GM18519 (cell line): ENCODE results near the gene EXTL1.

Experiments used
- ATAC-seq: cut with Tn5 transposase; IDR thresholded peaks from one replicate; pipeline ENCODE4 v1.9.1; 2021; ENCODE audit warnings: mild to moderate bottlenecking, moderate library complexity; ENCODE audit not compliant: unreplicated experiment, low FRiP score

Gene EXTL1

GRCh38 chr1:26037904-26038303 lies 16.3 kb downstream of the EXTL1 start:
- ATAC-seq: no peak

GRCh38 chr1:26038477-26038876 lies 16.9 kb downstream of the EXTL1 start:
- no peak for ATAC-seq

- no peak for ATAC-seq
Measured at GRCh38 chr1:26038904-26039303, 17.3 kb downstream of the EXTL1 start.

GRCh38 chr1:26041401-26041800 lies 19.8 kb downstream of the EXTL1 start:
- no peak for ATAC-seq

- ATAC-seq: no peak
Measured at GRCh38 chr1:26041978-26042377, 20.4 kb downstream of the EXTL1 start.

- no peak for ATAC-seq
Measured at GRCh38 chr1:26043765-26044164, 22.2 kb downstream of the EXTL1 start.

GRCh38 chr1:26044414-26044813 lies 22.8 kb downstream of the EXTL1 start:
- no peak for ATAC-seq

- ATAC-seq: no peak
Measured at GRCh38 chr1:26044971-26045721, 23.6 kb downstream of the EXTL1 start.

GRCh38 chr1:26045722-26046245 lies 24.2 kb downstream of the EXTL1 start, which contains the start of gene SLC30A2:
Gene SLC30A2, minus strand, starts transcription at chr1:26046118. Its CDS starts 222 bp downstream, at chr1:26045896.
- ATAC-seq: no peak

- no peak for ATAC-seq
Measured at GRCh38 chr1:26046246-26047095, 24.9 kb downstream of the EXTL1 start.

- ATAC-seq: no peak
Measured at GRCh38 chr1:26047278-26047874, 25.8 kb downstream of the EXTL1 start.

- no peak for ATAC-seq
Measured at GRCh38 chr1:26049531-26050247, 28.1 kb downstream of the EXTL1 start.

GRCh38 chr1:26050248-26050640 lies 28.7 kb downstream of the EXTL1 start:
- no peak for ATAC-seq

GRCh38 chr1:26053718-26054560 lies 32.4 kb downstream of the EXTL1 start:
- ATAC-seq: no peak

- ATAC-seq: no peak
Measured at GRCh38 chr1:26055041-26055440, 33.5 kb downstream of the EXTL1 start.

GRCh38 chr1:26057189-26057588 lies 35.6 kb downstream of the EXTL1 start:
- no peak for ATAC-seq

GRCh38 chr1:26058052-26058595 lies 36.5 kb downstream of the EXTL1 start:
- no peak for ATAC-seq

- no peak for ATAC-seq
Measured at GRCh38 chr1:26059906-26060305, 38.3 kb downstream of the EXTL1 start.
